ENCODE measurements around the gene DUSP15. TPM values are rescaled to one million over a fixed set of nuclear protein-coding genes. Genes with fewer than 3 reads are reported as not detected.

Gene DUSP15
- total and polyA plus RNA-seq, 4 donors, result 1.6 to 4.7 (median 2.9) TPM

DNA sequence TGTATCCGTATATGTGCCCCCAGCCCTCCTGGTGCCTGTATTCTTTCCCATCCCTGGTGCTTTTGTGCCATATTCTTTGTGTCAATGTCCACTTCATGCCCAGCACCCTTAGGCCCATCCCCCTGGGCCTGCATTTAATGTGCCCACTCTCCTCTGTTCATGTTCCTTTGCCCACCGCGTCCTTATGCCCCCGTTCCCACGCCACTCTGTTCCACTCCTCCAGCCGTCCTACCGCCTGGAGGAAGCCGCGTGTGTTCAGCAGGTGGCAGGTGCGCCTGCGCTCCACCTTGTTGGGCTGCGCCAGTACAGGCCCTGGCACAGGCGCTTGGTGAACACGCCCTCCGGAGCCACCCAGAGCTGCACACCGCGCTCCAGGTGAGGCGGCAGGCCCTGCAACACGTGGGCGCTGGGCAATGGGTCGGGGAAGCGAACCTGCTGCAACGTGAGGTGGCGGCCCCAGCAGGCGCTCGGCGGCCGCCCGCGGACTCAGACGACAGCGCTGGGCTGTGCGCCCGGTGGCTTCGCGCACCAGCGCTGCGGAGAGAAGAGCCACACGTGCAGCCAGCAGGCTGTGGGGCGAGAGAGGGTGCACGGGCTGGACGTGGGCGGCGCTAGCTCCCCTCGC is 20.9 kb downstream of the DUSP15 start:
- ATAC-seq (ENCODE audit: insufficient read depth, low FRiP score), result no peak
- Histone ChIP-seq H3K27me3 (ENCODE audit: control insufficient read depth in 3 of 3, insufficient read depth in 3 of 3, low read length in 2 of 3) (peaks cover 0 to 21% (median 6%) of the 10 kb centered on the region in 3 donors), H3K36me3 (ENCODE audit: control insufficient read depth in 4 of 4, insufficient read depth in 4 of 4, low read length in 4 of 4) (no peaks in the 10 kb centered on the region), H3K9ac (ENCODE audit: insufficient read depth in 1 of 2, low read length in 2 of 2) (no peak overlapping the region), H3K4me1 (ENCODE audit: control insufficient read depth in 5 of 5, insufficient read depth in 5 of 5, low read length in 5 of 5) (peaks cover 0 to 14% (median 3%) of the 10 kb centered on the region in 5 donors), H3K27ac (ENCODE audit: low read depth in 1 of 2, low read length in 1 of 2) (no peak overlapping the region), H3K4me3 (no peak overlapping the region), H3K9me3 (ENCODE audit: control insufficient read depth in 4 of 4, insufficient read depth in 3 of 4, low read length in 3 of 4) (no peaks in the 10 kb centered on the region)
- DNase-seq, result peak in 1 of 3 donors; percentile 31
- no peak for TF ChIP-seq CTCF (IDR thresholded peaks at IDR 0.05; ENCODE audit: control extremely low read depth, extremely low read depth)
- 30 to 52% methylated on average over 45 of the region's 45 CpGs for WGBS, 2 donors

DNA sequence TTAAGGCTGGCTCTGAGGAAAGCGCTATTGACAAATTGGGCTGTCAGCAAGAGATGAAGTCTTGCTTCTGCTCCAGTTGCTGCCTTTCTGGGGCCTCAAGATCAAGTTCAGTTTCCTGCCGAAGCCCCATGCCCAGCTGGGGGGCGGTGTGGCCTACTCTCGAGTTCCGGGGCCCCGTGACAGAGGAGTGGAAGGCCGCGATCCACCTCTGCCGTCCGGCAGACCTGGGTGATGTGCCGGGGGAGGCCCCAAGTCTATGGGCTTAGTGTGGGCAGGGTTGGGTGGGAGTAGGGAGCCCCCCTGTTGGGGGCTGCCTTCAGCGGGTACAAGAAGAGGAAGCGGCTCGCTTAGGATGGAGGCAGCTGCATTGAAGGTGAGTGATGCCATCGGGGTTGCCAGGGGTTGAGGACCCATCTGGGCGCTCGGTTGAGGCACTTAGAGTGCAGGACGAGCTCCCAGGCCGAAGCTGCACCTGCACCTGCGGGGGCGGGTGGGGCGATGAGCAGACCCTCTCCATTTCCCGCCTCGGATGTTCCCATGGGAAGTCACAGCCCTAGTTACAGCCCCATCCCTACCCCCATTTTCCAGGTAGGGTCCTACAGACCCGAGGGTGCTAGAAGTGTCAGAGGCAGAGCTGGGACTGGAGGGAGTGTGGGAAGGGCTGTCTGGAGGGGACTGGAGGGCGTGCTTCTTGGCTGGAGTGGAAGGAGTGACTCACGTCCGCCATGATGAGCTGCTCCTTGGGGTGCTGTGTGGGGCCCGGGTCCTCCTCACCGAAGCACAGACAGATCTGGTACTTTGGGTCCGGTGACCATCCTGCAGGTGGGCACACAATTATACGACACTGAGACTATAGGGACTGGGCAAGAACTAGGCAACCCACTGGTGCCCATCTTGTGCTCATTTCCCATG is 22.0 kb downstream of the DUSP15 start:
- 82 to 84% methylated on average over 32 of the region's 32 CpGs for WGBS, 2 donors
- no peak for TF ChIP-seq CTCF (IDR thresholded peaks at IDR 0.05; ENCODE audit: control extremely low read depth, extremely low read depth)
- peaks cover 0 to 21% (median 6%) of the 10 kb centered on the region in 3 donors for H3K27me3 ChIP-seq (ENCODE audit: control insufficient read depth in 3 of 3, insufficient read depth in 3 of 3, low read length in 2 of 3)
- H3K36me3 ChIP-seq (ENCODE audit: control insufficient read depth in 4 of 4, insufficient read depth in 4 of 4, low read length in 4 of 4), result no peaks in the 10 kb centered on the region
- no peaks in the 10 kb centered on the region for H3K9me3 ChIP-seq (ENCODE audit: control insufficient read depth in 4 of 4, insufficient read depth in 3 of 4, low read length in 3 of 4)
- no peak overlapping the region for H3K4me3 ChIP-seq
- H3K27ac ChIP-seq (ENCODE audit: low read depth in 1 of 2, low read length in 1 of 2), result no peak overlapping the region
- H3K9ac ChIP-seq (ENCODE audit: insufficient read depth in 1 of 2, low read length in 2 of 2), result no peak overlapping the region
- DNase-seq (no peak), ATAC-seq (ENCODE audit: insufficient read depth, low FRiP score) (no peak)
- H3K4me1 ChIP-seq (ENCODE audit: control insufficient read depth in 5 of 5, insufficient read depth in 5 of 5, low read length in 5 of 5), result peaks cover 0 to 23% (median 3%) of the 10 kb centered on the region in 5 donors

DNA sequence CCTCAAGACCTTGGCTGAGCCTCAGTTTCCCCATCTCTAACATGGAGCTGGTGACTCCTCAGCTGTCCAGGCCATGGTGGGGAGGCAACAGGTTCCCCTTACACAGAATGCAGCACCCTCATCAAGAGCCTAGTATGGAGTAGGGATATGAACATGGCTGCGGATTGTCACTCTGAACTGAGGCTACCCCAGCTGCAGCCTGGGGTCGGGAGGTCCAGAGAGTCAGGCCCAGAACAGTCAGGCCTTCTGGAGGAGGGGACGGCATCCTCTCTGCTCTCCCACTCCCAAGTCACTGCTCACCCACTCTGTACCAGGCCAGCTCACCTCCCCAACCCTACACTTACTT is 23.6 kb downstream of the DUSP15 start:
- H3K4me3 ChIP-seq, result no peak overlapping the region
- no peaks in the 10 kb centered on the region for H3K36me3 ChIP-seq (ENCODE audit: control insufficient read depth in 4 of 4, insufficient read depth in 4 of 4, low read length in 4 of 4)
- DNase-seq, result no peak
- H3K27ac ChIP-seq (ENCODE audit: low read depth in 1 of 2, low read length in 1 of 2), result no peak overlapping the region
- peaks cover 0 to 21% (median 6%) of the 10 kb centered on the region in 3 donors for H3K27me3 ChIP-seq (ENCODE audit: control insufficient read depth in 3 of 3, insufficient read depth in 3 of 3, low read length in 2 of 3)
- H3K9ac ChIP-seq (ENCODE audit: insufficient read depth in 1 of 2, low read length in 2 of 2), result no peak overlapping the region
- TF ChIP-seq CTCF (IDR thresholded peaks at IDR 0.05; ENCODE audit: control extremely low read depth, extremely low read depth), result no peak
- no peaks in the 10 kb centered on the region for H3K9me3 ChIP-seq (ENCODE audit: control insufficient read depth in 4 of 4, insufficient read depth in 3 of 4, low read length in 3 of 4)
- H3K4me1 ChIP-seq (ENCODE audit: control insufficient read depth in 5 of 5, insufficient read depth in 5 of 5, low read length in 5 of 5), result peaks cover 0 to 39% (median 17%) of the 10 kb centered on the region in 5 donors
- 68 to 69% methylated on average over 3 of the region's 3 CpGs for WGBS, 2 donors
- ATAC-seq (ENCODE audit: insufficient read depth, low FRiP score), result no peak
